HepG2 (cell line): ENCODE results near the gene TRERF1.

Experiments
- CTCF ChIP-seq: sonication (generic); formaldehyde crosslinking; IDR thresholded peaks from 2 replicates; pipeline ENCODE4 v1.5.0; 2020; ENCODE audit warnings: mild to moderate bottlenecking, missing genetic modification reagents, moderate library complexity
- SIN3A ChIP-seq: IDR thresholded peaks from 2 replicates; pipeline ENCODE4 v1.6.1; 2011; ENCODE audit warnings: low read depth, mild to moderate bottlenecking, control low read depth, low read length, borderline replicate concordance
- TGIF2 ChIP-seq: IDR thresholded peaks from 2 replicates; pipeline ENCODE4 v1.6.1; 2016; ENCODE audit warnings: control low read depth, missing compliant biosample characterization
- ZFP37 ChIP-seq: sonication (generic); formaldehyde crosslinking; IDR thresholded peaks from 2 replicates; pipeline ENCODE4 v1.4.0; 2020; ENCODE audit warnings: missing genetic modification reagents, borderline replicate concordance
- ZNF10 ChIP-seq: sonication (generic); formaldehyde crosslinking; IDR thresholded peaks from 2 replicates; pipeline ENCODE4 v1.4.0; 2020; ENCODE audit warnings: mild to moderate bottlenecking, low read depth, missing genetic modification reagents, borderline replicate concordance

DNA sequence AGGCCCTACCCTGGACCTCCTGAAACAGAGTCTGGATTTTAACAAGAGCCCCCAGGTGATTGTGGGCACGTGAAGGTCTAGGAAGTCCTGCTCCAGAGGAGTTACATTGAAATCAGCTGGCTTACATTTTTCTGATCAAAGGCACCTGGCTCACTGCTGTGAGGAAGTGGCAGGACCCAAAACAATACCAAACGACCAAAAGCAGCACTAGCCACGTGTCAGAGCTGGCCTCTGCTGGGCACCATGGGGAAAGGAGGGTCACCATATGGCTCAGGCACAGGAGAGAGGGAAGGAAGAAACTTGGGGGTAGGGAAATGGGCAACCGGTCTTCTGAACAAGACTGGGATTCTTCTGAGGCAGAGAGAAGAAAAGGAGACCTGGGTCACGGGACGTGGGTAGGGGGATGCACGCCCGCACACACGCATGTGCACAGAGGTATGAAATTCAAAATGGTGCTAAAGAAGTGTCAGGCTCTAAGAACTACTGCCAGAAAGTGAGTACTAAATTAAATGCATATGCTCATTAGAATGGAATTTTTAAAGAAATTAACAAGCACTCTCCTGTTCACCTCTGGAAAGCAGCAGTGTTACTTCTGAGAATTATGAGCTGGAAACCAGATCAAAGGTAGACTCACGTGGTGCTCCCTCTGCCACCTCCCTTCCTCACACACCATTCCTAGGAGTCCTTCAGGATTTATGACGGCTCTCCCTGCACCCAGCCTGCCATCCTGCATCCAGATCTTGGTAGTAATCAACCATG lies 113.6 kb downstream of the TRERF1 start:
- no peak for TF ChIP-seq CTCF
- TF ChIP-seq ZFP37 (CRISPR knock-in tag) = no peak
- no peak for TF ChIP-seq TGIF2 (CRISPR knock-in tag)
- TF ChIP-seq ZNF10 (CRISPR knock-in tag) = no peak
- no peak for TF ChIP-seq SIN3A
